Stimulated activated CD8-positive, alpha-beta memory T cell treated with anti-CD3 and anti-CD28 coated beads, Interleukin-15, amount 100 ng/mL, for 4 hours (primary cell): ENCODE measurements around the gene HIP1.
"Not testable (repeated sequence)": the region's sequence is repeated elsewhere in the genome, so short reads cannot be mapped to it uniquely, and the experiment has no call there.

Experiments used
- DNase-seq, 2 donors: peaks; one replicate each; pipeline ENCODE4 v3.0.0-alpha.2; 2020; ENCODE audit warnings: low read depth in 2 of 2

HIP1 gene

DNA sequence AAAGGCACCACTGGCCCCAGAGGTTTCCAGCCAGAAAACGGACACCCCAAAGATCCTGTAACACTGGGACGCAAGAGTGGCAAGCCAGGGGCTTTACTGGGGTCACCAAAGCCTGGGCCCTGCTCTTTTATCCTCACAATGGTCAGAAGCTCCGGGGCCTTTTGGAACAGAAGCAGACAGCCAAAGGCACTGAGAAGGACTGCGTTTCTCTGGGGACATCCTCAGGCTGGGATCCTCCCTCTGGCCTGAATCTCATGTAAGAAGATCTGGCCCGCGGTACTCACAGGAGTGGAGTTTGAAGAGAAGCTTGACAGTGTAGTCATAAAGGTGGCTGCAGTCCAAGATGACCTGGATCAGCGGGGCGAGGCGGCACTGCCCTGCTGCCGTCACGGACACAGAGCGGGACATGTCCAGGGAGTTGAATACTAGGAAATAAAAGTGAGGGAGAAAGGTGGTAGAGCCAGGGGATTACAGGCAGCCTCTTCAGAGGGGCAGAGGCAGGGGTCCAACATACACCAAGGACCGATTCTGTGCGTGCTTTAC lies 165.2 kb downstream of the HIP1 start:
- no peak for DNase-seq

DNA sequence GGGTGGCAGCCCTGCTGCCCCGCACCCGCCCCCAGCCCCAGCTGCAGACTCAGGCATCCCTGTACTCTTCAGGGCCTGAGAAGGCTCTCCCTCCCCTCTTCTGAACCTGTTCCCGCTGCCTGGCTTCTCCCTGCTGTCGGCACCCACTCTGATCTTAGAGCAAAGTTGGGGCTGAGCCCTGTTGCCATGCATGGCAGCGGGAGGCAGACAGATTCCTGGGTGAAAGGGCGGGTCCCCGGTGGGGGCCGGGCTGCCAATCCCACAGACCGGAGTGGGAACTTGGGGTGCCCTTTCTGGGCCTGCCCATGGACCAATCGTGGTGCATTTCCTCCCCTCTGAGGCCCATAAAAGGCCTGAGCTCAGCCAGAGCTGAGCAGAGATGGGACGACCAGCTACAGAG lies 165.9 kb downstream of the HIP1 start:
- DNase-seq, result no peak

DNA sequence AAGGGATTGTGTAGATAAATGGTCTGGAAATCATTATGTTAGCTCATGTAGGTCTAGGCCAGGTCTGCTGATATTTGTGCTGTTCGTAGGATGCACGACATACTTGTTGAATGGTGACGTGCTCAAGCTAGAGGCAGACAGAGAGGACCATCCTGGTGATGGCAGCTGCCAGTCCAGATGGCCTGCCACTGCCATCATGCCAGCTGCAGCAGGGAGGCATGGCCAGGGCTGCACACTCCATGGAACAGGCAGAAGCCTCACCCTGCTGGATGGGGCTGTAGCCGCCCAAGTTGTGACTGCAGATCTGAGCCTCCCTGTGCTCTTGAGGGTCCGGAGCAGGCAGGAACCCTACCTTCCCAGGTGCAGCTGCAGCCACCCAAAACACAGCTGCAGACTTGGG lies 166.3 kb downstream of the HIP1 start:
- no peak for DNase-seq

DNA sequence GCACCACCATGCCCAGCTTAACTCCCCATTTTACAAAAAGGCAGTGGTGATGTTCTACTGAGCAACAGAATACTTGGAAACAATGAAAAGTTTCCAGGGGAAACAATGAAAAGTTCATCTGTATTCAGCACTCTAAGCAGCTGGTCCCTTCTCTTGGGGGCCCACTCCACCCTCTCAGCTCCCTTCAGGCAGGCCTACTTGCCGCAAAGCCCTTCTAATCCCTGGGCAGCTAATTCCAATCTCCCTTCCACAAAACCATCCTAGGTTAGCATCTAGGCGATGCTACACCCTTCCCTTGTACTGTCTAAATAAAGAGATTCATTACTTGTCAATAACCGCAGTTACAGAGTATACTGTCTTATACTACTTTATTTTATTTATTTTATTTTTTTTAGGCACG lies 167.5 kb downstream of the HIP1 start:
- no peak for DNase-seq

DNA sequence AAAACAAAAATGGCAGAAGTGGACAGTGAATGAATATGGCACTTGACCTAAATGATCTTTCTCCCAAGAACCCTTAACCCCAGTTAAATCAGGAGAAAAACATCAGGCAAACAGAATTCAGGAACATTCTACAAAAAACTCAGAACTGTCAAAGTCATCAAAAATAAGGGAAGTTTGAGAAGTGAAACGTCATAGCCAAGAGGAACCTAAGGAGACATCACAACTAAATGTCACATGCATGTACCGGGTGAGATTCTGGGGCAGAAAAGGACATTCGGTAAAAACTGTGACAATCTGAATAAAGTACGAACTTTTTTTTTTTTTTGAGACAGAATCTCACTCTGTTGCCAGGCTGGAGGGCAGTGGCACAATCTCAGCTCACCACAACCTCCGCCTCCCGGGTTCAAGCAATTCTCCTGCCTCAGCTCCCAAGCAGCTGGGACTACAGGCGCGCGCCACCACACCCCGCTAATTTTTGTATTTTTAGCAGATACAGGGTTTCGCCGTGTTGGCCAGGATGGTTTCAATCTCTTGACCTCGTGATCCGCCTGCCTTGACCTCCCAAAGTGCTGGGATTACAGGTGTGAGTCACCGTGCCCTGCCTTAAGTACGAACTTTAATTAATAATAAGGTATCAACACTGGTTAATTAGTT lies 169.0 kb downstream of the HIP1 start:
- DNase-seq, result not testable (repeated sequence)

DNA sequence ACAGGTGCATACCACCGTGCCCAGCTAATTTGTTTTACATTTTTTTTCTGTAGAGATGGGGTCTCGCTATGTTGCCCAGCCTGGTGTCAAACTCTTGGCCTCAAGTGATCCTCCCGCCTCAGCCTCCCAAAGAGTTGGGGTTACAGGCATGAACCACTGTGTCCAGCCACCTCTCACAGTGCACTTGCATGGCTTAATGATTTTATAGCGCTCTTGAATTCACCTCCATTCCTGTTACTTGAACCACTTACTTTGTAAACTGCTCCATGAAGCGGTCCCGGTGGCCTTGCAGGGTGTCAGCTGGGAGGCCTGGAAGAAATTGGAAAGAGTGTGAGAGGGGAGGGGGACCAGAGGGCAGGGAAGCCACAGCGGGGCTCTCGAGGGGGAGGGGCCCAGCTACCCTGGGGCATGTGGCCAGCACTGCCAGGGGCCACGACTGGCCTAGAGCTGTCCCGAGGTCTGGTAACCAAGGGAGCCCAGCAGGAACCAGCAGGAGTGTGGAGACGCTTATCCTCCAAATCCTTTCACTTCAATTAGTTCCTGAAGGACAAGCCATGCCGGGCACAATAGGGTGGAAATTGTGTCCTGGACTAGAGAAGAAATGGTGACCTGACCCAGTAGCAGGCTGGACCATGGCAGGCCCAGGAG lies 170.7 kb downstream of the HIP1 start:
- DNase-seq, result no peak

DNA sequence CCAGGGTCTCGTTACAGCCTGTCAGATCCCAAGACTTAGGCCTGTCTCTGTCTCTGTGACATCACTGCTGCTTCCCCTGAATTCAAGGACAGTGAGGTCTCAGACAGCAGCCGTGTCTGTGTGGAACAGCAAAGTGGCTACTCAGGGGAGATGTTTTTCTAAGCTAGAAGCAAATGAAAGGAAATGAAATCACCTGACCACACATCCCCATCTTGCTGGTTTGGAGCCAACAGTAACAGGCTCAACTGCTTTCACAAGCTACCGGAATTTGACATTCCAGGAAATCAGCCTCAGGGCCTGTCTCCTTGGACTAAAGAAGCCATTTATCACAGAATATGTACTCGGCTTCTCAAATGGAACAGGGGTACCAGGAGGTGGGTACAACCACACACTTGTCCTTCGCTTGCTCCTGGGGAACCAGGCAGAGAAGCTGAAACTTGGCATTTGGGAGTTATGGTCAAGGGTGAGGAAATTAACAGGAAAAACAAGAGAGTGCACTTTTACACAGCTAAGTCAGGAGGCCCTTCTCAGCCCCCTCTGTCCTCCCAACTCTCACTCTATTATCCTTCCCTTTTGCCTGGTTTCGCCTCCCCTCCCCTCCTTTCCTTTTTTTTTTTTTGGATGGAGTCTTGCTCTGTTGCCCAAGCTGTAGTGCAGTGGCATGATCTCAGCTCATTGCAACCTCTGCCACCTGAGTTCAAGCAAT lies 173.5 kb downstream of the HIP1 start:
- DNase-seq, result no peak

DNA sequence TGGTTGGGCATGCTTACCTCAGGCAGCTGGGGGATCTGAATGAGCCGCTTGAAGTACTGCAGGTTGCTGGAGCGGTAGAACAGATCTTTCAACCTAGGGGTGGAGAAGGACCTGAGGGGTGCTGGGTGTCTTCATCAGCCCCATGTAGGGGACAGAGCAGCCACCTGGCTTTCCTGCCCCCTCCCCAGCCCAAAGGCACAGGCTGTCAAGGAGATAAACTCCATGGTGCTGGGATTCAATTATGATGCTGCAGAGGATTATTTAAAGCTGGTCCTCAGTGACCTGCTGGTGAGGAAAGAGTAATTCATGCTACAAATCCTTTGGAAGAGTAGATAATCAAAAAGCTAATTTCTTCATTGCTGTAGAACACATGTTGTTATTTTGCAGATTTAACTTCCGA lies 175.6 kb downstream of the HIP1 start:
- no peak for DNase-seq

DNA sequence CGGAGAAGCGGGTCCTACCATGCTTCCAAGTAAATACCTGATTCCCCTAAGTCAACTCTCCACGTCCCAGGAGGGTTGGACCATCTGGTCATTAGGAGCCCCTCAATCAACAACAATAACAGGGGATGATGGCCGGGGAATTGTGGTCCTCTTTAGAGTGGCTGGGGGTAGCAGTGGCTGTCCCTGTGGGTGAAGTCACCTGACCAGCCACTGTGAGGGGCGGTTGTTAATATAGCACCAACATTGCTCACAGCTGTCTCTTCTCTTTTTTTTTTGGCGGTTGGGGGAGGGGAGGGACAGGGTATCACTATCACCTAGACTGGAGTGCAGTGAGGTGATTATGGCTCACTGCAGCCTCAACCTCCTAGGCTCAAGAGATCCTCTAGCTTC lies 178.8 kb downstream of the HIP1 start:
- DNase-seq, result no peak

DNA sequence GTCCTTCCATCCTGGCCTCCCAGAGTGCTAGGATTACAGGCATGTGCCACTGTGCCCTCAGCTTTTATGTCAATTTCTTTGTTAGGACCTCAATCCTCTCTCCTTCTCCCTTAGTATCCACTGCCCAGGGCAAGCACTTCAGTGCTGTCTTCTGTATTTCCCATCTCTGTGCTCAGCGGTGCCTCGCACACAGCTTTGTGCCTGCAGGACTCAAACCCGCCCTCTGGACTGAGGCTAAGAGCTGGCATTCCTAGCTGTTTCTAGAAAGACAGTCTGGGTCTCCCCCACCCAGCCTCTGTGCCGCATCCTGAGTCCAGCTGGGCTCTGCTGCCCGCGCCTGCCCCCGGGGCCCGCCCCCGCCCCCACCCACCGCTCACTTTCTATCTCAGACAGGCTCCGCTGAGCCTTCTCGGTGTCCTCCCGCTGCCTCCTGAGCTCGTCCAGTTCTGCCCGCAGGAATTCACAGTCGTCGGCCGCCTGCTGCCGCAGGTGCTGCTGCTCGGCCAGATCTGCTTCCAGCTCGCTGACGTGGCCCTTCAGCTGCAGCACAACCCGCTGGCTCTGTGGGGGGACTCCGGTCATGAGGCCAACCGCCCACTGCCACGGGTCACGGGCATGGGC lies 179.3 kb downstream of the HIP1 start:
- no peak for DNase-seq

DNA sequence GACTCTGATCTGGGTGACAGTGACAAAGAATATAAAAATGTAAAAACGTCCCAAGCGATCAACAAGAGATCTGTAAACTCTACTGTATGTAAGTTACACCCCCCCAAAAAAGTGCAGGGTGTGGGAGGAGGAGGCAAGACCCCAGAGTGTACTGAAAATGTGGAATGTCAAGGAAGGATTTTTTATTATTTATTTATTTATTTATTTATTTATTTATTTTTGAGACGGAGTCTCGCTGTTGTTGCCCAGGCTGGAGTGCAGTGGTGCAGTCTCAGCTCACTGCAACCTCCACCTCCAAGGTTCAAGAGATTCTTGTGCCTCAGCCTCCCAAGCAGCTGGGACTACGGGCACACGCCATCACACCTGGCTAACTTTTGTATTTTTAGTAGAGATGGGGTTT lies 181.9 kb downstream of the HIP1 start:
- not testable (repeated sequence) for DNase-seq

DNA sequence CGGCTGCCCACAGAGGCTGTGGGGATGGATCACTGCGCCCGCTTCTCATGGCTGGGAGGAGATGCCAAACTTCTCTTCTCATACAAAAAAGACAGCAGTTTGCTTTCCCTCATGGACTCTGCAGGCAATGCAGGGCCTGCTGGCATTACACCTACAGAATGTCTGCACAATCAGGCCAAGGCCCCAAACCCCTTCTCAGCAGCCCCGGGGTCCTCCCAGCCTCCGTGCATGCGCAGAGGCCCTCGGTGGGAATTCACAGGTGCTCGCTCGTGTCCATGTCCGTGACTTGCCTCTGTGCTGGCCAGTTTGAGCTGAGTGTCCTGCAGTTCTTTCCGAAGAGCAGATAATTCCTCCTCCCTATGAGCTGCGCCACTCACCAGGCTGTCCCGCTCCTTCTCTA lies 183.0 kb downstream of the HIP1 start:
- DNase-seq, result no peak

DNA sequence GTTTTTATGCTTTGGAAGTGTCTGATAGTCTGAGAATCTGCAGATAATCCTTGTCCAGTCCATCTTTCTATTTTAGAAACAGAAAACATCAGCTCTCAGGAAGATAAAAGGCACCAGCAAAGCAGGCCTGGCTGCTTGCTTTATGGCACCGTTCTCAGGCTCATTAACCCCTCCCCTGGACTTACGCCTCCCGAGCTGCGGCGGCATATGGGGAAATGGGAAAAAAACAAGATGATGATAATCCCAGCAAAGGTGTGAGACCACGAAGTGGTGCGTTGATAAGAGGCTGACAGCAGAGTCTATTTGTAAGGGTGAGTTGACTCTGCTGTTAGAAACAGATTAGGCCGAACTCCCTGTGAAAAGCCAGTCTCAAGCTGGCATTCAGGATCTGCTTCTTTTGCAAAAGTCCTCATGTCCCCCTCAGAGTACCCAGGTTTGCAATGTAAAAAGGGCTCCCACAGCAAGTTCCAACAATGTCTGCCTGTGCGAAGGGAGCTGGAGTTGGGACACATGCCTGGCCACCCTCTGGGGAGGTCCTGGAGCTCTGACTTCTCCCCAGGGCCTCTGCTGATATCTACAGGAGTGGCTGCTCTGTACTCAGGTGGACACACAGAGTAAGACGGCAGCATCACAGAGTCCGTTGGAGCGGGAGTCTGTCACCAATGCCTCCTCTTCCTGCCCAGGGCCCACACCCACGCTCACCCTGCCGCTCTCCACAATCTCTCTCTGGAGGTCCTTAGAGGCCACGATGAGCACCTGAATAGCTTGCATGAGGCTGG lies 192.3 kb downstream of the HIP1 start:
- no peak for DNase-seq

DNA sequence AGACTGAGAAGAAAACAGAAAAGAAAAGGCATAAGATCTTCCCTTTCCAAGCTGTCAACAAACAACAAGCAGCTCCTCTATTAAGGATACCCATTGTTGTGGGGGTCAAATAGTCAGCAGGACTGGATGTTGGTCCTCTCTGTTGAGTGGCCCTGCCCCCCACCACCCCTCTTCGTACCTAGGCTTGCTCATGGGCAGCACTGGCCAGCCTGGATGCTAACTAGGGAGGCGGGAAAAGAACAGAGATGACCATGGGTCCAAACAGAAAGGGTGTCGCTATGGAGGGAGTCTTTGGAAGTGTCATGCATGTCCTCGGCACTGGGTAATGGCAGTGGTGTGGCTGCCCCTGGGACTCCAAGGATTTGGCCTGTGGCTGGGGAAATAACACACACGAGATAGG lies 201.0 kb downstream of the HIP1 start:
- no peak for DNase-seq

DNA sequence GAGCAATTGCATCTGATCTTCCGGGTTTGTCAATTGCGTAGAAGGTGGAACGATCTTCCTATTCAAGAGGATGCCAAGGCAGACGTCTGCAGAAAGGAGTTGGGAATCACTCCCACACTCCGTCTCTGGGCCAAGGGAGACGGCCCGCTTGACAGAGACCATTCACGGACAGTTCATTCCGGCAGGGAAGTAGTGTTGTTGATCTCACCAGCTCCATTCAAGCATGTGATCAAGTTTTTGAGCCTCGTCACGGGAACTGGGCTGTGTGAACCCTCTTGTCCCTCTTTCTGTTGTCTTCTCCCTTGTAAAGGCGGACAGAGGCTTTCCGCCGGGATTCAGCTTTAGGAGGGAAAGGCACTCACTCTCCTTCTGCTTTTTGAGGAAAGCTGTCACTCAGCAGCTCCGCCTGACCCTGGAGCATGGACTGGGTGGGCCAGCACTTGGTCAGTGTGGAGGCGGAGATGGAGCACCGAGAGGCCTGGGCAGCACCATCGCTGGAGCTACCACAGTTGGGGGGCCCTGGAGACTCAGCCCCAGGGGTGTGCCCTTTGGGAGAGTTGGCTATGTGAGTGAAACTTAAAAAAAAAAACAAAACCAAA lies 201.7 kb downstream of the HIP1 start:
- DNase-seq, result no peak

DNA sequence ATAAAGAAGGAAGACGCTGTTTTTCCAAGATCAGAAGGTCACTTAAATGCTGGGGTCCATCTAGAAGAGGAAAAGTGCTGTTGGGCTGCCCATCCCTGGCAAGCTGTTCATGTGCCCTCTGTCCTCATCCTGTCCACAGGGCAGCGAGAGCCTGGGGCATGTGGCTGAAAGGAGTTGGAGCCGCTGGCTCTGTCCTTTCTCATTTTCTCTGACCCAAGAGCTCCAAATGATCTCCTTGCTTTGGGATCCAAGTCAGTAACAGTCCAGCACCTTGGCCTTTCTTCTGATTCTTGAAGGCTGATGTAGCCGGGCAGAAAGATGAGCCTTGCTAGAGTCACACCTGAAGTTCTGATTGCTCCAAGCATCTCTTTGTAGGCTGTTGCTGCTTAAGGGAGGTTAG lies 202.2 kb downstream of the HIP1 start:
- no peak for DNase-seq

DNA sequence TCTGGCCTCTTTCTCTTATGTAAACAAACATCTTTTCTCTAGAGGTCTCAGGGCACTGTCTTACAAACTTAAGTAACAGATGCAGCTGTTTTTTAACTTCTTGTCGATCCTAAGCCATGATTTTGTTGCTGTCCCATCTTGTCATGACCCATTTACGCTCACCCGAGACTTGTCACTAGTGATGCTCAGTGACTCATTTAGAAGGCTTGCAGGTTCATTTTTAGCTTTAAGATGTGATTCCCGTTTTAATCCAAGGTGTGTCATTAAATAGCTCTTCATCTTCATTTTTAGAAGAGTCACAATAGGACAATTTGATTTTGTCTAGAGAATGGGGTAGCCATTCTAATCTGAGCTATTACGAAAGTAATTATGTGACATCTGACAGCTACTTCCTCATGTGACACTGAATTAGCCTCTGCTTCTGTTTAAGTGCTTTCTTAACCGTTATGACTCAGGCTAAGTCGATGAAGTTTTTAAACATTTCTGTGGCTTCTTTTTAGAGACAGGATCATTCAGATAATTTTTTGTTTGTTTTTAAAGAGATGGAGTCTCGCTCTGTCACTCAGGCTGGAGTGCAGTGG lies 203.9 kb downstream of the HIP1 start:
- no peak for DNase-seq

DNA sequence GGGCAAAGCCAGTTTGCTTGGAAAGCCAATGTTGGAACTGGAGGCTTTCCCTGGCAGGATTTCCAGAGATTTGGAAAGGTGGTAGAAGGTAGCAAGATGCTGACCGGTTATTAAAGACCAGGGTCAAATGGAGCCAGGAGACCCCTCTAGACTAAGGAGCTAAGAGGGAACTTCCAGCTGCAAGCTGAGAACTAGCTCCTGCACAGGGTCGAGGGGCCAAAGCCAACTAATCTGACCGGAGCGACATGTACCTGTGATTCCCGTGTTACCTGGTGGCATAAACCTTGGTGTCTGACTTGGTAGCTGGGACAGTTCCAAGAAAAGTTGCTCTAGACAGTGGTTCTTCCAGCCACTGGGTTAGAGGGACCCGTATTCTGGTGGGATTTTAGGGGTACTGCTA lies 204.8 kb downstream of the HIP1 start:
- no peak for DNase-seq

DNA sequence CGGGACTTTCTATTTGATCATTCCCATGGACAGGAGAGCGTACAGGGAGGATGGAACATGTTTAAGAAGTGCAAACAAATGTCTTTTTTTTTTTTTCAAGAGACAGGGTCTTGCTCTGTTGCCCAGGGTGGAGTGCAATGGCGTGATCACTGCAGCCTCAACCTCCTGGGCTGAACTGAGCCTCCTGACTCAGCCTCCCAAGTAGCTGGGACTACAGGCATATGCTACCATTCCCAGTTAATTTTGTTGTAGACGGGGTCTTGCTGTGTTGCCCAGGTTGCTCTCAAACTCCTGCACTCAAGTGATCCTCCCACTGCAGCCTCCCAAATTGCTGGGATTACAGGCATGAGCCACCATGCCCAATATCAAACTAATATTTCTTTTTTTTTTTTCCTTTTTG lies 206.1 kb downstream of the HIP1 start:
- DNase-seq, result no peak

DNA sequence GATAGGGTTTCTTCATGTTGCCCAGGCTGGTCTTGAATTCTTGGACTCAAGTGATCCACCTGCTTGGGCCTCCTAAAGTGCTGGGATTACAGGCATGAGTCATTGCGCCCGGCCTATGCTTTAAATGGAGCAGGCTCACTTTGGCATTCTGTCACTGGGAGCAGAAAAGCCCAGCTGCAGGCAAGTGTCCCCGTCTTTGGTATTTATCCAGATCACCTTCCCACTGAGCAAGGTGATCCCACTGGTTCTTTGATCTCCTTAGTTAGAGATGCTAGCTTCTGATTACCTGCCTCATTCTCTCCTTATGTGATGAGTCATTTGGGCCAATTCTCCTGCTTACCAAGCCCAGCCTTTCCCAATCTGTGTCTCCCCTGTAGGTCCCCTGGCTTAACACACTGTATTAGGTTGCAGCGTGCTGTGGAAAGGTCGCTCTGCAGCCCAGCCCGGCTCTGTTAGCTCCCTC lies 207.4 kb downstream of the HIP1 start:
- DNase-seq, result no peak

DNA sequence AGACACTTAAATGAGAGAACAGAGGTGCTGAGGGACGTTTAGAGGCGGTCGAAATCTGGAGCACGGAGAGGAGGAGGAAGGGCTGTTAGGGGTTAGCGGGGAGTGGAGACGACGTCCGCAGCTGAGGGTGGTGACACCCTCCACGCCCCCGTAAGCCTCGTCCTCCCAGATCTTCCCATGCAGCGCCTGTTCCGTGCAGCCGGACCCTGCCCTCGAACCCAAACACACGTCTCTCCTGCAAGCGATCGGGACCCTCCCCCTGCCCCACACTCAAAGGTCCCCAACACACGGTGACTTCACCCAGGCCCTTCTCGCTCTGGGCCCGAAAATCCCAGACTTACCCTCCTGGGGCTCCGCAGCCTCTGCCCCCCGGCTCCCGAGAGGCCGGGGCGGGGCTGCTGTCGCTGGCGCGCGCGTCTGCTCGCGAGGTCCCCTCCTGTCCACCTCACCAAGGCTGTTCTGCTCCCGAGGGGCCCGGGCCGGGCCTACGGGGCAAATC lies 211.5 kb downstream of the HIP1 start:
- not testable (repeated sequence) for DNase-seq
